Hepatocyte (in vitro differentiated cells): Measurements from ENCODE around the gene RIBC2.

Source experiments
- EZH2 ChIP-seq: fragments of 200-600 bp; sonication (generic); IDR thresholded peaks from 2 replicates; pipeline ENCODE4 v1.6.1; 2016; ENCODE audit warnings: antibody characterized with exemption, mild to moderate bottlenecking, borderline replicate concordance
- EZH2phosphoT487 ChIP-seq: fragments of 200-600 bp; sonication (generic); IDR thresholded peaks from one replicate; pipeline ENCODE4 v1.6.1; 2018; ENCODE audit warnings: antibody characterized with exemption, mild to moderate bottlenecking, low read depth, moderate library complexity; ENCODE audit not compliant: unreplicated experiment, severe bottlenecking
- TF ChIP-seq, protein P1 (sequence below): fragments of 200-600 bp; sonication (generic); IDR thresholded peaks from 2 replicates; pipeline ENCODE4 v1.5.1; 2016; ENCODE audit warnings: antibody characterized with exemption, mild to moderate bottlenecking; ENCODE audit not compliant: poor library complexity

DNA sequence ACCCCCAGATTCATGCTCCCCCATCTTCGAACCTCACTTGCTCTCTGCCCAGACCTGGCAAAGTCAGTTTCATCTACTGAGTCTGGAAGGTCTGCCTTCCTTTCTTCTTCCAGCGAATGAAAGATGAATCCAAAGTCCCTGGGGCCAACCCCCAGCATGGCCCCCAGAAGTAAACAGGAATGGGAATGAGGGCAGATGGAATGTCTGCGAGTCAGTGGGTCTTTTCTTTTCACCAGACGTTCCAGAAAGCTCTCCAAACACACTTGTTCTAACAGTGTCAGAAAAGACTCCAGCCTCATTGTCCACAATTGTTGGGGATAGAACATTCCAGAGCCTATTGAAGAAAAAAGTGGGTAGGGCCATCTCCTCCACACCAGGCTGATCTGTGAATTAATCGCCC lies 28.6 kb downstream of the RIBC2 start:
- no peak for TF ChIP-seq EZH2
- TF ChIP-seq, protein P1, sequence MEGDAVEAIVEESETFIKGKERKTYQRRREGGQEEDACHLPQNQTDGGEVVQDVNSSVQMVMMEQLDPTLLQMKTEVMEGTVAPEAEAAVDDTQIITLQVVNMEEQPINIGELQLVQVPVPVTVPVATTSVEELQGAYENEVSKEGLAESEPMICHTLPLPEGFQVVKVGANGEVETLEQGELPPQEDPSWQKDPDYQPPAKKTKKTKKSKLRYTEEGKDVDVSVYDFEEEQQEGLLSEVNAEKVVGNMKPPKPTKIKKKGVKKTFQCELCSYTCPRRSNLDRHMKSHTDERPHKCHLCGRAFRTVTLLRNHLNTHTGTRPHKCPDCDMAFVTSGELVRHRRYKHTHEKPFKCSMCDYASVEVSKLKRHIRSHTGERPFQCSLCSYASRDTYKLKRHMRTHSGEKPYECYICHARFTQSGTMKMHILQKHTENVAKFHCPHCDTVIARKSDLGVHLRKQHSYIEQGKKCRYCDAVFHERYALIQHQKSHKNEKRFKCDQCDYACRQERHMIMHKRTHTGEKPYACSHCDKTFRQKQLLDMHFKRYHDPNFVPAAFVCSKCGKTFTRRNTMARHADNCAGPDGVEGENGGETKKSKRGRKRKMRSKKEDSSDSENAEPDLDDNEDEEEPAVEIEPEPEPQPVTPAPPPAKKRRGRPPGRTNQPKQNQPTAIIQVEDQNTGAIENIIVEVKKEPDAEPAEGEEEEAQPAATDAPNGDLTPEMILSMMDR = no peak
- TF ChIP-seq EZH2phosphoT487 = no peak
